ENCODE results near the gene TSPAN13.

The TSPAN13 gene

GRCh38 chr7:16816824-16817223 lies 63.3 kb downstream of the TSPAN13 start:
- no peak for DNase-seq

DNA sequence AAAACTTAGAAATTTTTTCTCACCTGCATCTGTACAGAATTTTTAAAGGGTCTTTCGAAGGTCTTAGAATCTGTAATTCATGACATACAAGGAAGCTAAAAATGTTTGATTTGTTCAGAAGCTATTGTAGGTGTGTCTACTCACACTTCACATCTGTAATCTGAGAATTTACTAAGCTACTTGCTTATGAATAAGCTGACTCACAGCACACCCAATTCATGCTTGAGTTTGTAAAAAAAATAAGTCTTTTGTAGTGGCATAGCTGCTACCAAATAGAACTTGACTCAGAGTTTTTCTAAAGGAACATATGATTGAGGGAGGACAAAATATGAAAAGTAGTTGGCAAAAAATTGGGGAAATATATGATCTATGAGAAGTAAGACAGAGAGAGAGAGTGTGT lies 64.0 kb downstream of the TSPAN13 start:
- DNase-seq, result no peak

DNA sequence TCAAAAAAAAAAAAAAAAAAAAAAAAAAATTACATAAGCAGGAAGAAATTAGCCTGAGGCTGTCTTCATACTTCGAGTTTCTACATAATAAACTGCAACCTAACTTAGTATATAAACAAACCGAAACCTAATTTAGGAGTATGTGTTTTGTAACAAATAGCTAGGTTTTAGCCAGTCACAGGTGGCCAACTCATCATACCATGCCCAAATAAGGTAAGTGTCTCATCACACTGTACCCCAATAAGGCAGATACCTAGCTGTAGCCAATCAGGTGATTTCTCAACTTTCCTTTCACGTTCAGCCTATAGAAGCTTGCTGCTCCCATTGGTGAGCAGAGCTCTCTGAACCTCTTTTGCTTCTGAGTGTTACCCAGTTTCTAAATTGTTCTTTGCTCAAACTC lies 65.2 kb downstream of the TSPAN13 start:
- DNase-seq, result no peak

DNA sequence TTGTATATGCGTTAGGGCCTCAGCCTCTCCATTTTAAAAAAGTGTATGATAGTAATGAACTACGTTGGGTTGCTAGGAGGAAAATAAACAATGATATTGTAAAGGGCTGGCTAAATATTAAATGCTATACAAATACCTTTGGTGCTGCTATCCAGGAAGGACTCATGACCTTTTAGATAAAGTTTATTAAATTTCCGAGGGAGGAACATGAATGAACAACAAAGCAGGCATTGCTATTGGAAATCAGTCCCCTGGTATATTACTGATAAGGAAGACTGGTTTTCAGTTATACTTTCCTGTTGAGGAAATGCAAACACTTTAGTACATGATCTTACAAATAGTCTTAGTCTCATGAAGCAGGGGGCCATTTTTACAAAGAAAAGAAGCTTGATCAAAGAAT lies 68.5 kb downstream of the TSPAN13 start:
- DNase-seq, result no peak

- DNase-seq, result no peak
These were observed 72.5 kb downstream of the TSPAN13 start for GRCh38 chr7:16826060-16826459.

- no peak for DNase-seq
These were observed 79.8 kb downstream of the TSPAN13 start for GRCh38 chr7:16833373-16833772.
